NCI-H82 treated with DMSO at 0.1 percent for 48 hours (cell line): Measurements from ENCODE around the gene MMP15.

Source experiments
- DNase-seq: peaks from one replicate; lab custom pipeline; 2025; ENCODE audit not compliant: unreplicated experiment; lab: John Stamatoyannopoulos, UW

The MMP15 gene

GRCh38 chr16:58034774-58035173 is 9.2 kb downstream of the MMP15 start:
- DNase-seq = no peak

- DNase-seq = no peak
Observed at GRCh38 chr16:58035356-58036170, 10.0 kb downstream of the MMP15 start.

DNA sequence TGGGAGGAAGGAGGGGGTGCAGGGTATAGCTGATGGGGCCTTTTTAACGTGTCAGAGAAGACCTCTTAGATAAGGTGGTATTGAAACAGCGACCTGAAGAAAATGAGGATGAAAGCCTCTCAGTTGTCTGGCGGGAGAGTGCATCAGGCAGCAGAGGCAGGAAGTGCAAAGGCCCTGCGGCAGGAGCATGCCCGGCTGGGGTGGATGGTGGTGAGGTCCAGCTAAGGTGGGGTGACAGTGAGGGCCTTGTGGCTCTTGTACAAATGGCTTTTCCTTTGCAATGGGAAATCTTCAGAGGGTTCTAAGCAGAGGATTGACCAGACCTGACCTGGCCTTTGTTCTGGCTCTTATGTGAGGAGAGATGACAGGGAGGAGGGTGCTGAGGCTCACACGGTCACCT is 11.4 kb downstream of the MMP15 start:
- no peak for DNase-seq

GRCh38 chr16:58037365-58038057 is 12.0 kb downstream of the MMP15 start:
- DNase-seq = no peak

GRCh38 chr16:58038219-58038641 is 12.7 kb downstream of the MMP15 start:
- no peak for DNase-seq

GRCh38 chr16:58039829-58040495 is 14.4 kb downstream of the MMP15 start:
- no peak for DNase-seq

DNA sequence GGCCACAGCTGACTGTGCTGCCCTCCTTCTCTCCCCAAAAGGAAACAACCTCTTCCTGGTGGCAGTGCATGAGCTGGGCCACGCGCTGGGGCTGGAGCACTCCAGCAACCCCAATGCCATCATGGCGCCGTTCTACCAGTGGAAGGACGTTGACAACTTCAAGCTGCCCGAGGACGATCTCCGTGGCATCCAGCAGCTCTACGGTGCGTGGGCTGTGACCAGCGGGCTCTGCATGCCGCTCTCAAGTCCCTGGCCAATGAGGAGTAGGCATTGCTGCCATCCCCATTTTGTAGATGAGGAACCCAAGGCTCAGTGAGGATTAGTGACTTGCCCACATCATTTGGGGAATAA is 14.9 kb downstream of the MMP15 start:
- no peak for DNase-seq

- DNase-seq = no peak
Observed at GRCh38 chr16:58040945-58041627, 15.5 kb downstream of the MMP15 start.

DNA sequence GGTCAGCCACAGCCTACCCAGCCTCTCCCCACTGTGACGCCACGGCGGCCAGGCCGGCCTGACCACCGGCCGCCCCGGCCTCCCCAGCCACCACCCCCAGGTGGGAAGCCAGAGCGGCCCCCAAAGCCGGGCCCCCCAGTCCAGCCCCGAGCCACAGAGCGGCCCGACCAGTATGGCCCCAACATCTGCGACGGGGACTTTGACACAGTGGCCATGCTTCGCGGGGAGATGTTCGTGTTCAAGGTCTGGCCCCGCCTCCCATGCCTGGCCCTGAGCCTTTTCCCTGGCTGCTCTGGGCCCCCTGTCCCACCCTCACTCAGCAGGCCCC is 16.0 kb downstream of the MMP15 start:
- no peak for DNase-seq

DNA sequence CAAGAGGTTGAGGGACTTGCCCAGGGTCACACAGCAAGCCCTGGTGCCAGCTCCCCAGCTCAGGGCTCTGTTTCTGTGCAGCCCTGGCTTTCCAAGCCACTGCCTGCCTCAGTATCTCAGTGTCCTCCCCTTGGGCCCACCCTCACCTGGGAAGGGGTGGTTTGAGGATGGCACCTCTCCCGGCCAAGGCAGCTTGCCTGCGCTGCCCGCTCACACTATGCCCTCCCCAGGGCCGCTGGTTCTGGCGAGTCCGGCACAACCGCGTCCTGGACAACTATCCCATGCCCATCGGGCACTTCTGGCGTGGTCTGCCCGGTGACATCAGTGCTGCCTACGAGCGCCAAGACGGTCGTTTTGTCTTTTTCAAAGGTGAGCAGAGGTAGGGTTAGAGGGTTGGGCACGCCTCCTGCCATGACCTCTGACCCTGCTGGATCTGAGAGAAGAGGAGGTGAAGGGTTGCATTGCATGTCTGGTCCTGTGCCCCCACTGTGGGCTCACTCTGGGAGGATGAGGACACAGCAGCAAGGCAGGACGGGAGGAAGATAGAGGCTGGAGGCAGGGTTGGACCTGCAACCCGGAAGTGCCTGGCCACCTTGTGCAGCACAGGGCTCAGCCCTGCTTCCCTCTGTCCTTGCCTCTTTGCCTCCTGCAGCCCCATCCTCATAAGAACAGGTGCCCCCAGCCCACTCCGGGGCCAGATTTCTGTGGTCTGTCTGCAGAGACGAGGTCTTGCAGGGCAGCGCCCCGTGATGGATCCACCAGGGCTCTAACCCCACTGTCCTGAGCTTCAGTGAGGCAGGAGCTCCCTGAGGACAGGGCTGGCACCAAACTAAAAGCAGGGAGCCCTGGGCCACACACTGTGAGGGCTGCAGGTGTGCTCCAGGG is 16.7 kb downstream of the MMP15 start:
- DNase-seq = no peak

- no peak for DNase-seq
Observed at GRCh38 chr16:58042886-58043515, 17.4 kb downstream of the MMP15 start.

GRCh38 chr16:58043571-58044155 is 18.1 kb downstream of the MMP15 start:
- DNase-seq = no peak

DNA sequence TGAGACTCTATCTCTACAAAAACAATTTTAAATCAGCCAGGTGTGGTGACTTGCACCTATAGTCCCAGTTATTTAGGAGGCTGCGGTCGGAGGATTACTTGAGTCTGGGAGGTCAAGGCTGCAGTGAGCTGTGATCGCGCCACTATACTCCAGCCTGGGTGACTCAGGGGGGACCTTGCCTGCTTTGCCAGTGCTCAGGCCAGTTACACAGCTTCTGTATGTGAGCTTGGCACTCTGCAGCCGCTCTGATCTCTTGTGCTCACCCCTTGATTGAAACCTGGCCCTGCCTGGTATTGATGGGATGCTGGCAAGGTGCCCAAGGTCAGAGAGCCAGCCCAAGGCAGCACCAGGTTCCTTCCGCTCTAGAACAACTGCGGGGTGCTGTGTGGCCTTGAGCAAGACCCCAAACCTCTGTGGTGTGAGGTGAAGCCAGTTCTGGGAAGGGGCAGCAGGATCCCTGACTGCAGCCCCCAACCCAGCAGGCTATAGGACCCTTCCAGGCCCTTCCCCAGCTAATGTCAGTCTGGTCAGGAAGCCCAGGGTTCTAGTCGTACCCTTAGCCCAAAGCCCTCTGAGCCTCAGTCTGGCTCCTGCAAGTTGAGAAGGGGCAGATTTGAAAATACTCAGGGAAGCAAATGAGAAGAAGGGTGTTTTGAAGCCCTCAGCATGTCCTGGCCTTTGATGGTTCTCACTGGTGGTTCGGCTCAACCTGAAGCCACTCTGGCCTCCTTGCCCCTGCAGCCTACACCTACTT is 18.9 kb downstream of the MMP15 start:
- DNase-seq = no peak

DNA sequence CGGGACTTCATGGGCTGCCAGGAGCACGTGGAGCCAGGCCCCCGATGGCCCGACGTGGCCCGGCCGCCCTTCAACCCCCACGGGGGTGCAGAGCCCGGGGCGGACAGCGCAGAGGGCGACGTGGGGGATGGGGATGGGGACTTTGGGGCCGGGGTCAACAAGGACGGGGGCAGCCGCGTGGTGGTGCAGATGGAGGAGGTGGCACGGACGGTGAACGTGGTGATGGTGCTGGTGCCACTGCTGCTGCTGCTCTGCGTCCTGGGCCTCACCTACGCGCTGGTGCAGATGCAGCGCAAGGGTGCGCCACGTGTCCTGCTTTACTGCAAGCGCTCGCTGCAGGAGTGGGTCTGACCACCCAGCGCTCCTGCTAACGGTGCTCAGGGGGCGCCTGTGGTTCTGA is 19.5 kb downstream of the MMP15 start:
- no peak for DNase-seq

DNA sequence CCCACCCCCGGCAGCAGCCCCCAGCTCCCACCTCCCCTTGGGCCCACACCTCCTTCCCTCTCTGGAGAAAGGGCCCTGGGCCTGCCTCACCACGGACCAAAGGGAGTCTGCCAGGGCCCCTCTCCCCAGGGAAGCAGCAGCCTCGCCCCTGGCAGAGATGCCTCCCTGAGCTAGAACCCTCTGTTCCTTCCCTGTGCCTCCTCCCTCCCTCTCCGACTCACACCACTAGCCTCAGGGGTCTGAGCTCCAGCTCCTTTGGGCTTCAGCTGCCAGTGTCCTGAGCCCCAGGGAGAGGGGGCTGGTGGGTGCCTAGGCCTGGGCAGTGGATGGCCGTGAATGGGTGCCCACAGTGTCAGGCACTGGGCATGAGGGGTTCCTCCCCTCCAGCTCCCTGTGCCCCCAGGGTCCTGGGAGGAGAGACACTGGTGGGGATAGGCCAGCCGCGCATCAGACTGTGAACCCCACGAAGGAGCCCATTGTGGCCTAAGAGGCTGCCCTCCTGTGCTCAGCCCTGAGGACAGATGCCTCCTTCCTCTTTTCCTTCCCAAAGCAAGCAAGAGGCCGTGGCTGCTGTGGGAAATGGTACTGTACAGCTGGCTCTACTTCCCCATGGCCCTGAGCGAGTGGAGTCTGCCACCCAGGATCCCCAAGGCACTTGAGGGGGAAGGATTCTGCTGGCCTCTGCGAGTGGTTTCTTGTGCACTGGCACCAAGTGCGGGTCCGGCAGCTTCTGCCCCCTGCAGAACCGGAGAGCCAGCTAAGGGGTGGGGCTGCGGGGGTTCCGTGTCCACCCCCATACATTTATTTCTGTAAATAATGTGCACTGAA is 20.7 kb downstream of the MMP15 start:
- no peak for DNase-seq

- DNase-seq = no peak
Observed at GRCh38 chr16:58046936-58047335, 21.4 kb downstream of the MMP15 start.

DNA sequence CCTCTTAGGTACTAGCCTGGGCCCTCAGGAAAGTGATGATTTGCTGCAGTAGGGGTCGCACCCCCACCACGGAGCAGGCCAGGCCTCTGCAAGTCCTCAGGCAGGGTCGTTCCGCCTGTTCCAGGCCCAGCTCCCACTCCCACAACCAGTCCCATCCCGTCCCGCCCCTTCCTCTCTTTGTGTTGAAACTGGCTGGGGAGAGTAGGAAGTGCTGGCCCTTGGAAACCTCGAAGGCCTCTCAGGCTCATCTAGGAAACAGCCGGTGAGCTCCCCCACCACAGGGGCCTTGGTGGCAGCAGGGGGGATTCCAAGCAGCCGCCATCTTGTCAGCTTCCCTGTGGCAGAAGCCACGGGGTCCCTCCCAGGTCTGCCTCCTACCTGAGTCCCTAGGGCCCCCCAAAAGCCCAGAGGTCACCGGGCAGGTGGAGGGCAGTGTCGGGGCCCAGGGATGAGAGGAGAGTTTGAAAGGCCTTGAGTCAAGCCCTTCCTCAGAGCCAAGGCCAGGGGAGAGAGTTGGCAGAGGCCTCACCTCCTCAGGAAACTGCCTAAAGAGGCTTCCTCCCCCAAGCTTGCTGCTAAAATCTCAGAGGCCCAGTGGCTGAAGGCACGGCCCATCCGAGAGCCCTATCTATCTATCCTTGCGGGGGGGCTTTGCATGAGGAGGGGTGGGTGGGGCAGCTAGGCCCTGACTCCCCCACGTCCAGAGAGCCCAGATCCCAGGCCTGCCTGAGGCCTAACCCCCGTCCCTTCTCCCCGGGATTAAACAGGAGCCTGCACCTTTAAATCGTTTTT is 22.2 kb downstream of the MMP15 start:
- no peak for DNase-seq
